Fibroblast of villous mesenchyme (primary cell): ENCODE data around the gene NCEH1. TPM values are rescaled to one million over a fixed set of nuclear protein-coding genes. Genes with fewer than 3 reads are reported as not detected.

Experiments
- DNase-seq: peaks from one replicate; pipeline ENCODE4 v3.0.0-alpha.2; 2010; ENCODE audit warnings: low read depth
- H3K4me3 ChIP-seq: 2 replicates; pipeline ENCODE4 v1.5.1; 2011; ENCODE audit warnings: low read depth, mild to moderate bottlenecking, low read length
- total RNA-seq: library from RNA; depleted of rRNA; stranded (reverse); fragments of >200 nt; gene quantifications from 2 replicates; pipeline ENCODE4 v1.2.3, GENCODE V29; 2012
- TF ChIP-seq, protein P1 (sequence below): IDR thresholded peaks from 2 replicates; pipeline ENCODE4 v1.5.1; 2012; ENCODE audit warnings: low read depth, mild to moderate bottlenecking, low read length; ENCODE audit not compliant: insufficient read depth

Gene NCEH1
- total RNA-seq, 1 donor, result 21.2 TPM

DNA sequence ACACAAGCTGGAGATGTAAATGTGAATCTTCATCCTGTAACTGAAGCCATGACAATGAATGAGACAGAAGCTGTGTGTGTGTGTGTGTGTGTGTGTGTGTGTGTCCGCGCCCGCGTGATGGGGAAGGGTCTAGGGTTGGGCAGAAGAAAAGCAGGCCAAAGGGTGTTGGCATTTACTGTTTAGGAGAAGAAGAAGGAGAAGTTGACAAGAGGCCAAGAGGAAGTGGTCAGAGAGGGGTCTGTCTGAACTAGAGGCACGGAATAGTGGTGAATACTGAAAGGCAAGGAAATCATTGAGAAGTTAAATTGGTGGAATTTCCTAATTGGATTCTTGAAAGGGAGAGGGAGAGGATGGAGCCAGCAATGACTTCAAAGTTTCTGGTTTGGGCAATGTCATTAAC, 5.6 kb upstream of the NCEH1 start:
- no peak for DNase-seq
- TF ChIP-seq, protein P1, sequence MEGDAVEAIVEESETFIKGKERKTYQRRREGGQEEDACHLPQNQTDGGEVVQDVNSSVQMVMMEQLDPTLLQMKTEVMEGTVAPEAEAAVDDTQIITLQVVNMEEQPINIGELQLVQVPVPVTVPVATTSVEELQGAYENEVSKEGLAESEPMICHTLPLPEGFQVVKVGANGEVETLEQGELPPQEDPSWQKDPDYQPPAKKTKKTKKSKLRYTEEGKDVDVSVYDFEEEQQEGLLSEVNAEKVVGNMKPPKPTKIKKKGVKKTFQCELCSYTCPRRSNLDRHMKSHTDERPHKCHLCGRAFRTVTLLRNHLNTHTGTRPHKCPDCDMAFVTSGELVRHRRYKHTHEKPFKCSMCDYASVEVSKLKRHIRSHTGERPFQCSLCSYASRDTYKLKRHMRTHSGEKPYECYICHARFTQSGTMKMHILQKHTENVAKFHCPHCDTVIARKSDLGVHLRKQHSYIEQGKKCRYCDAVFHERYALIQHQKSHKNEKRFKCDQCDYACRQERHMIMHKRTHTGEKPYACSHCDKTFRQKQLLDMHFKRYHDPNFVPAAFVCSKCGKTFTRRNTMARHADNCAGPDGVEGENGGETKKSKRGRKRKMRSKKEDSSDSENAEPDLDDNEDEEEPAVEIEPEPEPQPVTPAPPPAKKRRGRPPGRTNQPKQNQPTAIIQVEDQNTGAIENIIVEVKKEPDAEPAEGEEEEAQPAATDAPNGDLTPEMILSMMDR, result no peak

DNA sequence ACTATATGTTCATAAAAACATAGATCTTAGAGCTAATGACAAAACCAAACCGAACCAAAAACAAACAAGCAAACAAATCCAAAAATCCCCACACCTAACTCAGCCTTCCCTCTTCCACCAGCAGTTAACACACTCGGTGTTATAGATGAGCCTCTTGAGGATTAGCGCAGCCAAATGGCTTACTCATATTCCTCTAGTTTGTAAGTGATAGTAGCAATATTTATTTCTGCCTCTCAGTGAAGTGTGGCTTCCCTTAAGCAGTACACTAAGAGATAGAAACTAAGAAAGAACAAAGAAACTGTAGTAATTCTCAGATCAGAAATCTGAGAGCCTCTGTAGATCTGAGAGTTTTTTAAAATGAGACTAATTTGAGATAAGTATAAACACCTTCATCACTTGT, 2.4 kb upstream of the NCEH1 start:
- TF ChIP-seq, protein P1, result no peak
- DNase-seq, result no peak
- no peak overlapping the region for H3K4me3 ChIP-seq

More for the DNA sequence above, 5.6 kb upstream of the NCEH1 start:
- H3K4me3 ChIP-seq, result no peak overlapping the region

DNA sequence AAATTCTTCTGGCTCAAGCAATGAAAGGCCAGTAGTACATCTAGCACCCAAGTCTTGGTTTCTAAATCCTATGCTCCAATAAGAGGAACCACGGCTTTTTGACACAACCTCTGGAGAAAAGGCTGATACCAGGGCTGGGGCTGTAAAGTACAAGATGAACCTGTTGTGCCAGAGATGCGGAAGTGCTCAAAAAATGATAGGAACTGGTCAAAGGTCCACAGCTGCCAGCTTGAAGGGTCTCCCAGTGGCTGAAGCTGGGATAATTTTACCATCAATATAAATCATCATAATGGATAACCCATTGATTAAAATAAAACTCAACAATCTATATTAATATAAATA, 558 bp upstream of the NCEH1 start:
- TF ChIP-seq, protein P1, result no peak
- H3K4me3 ChIP-seq, result peak overlapping the region; percentile 75
- DNase-seq, result no peak

DNA sequence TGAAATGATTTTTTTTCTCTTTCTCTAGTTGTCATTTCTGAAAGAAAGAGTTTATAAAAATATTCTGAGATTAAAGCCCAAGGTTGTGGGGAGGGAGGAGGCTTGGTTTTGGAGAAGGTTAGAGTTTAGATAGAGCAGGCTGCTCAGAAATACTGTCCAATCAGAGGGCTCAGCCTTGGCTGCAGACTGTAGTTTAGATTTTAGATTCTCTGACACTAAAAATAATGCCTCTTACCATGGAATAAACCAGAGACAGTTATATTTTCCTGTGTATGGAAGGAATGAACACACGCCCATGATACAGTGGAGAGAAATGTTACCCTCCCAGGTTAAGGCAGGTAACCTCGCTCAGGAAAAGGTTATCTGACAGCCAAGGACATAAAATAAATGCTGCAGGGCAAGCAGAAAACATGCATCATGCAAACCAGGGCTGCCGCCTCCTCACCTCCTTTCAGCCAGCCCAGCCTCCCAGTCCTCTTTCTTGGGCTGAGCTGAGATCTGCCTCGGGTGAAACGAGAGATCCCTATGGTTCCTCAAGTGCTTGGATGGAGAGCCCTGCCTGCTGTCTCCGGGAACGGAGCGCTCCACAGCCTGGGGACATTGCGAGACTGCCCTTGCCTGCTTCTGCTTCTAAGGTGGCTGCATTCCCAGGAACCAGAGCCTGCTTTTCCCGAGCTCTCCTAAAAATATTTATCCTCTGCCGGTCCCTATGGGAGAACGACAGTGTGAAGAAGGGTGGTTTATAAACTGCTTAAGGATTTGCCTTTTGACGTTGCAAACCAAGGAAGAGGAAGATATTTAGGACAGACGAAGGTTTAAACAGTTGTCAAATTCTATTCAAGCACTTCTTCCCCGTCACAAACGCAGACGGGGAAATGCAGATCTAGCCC, 848 bp downstream of the NCEH1 start:
- peak overlapping the region; percentile 75 for H3K4me3 ChIP-seq
- TF ChIP-seq, protein P1, result no peak
- peak; percentile 56 for DNase-seq

DNA sequence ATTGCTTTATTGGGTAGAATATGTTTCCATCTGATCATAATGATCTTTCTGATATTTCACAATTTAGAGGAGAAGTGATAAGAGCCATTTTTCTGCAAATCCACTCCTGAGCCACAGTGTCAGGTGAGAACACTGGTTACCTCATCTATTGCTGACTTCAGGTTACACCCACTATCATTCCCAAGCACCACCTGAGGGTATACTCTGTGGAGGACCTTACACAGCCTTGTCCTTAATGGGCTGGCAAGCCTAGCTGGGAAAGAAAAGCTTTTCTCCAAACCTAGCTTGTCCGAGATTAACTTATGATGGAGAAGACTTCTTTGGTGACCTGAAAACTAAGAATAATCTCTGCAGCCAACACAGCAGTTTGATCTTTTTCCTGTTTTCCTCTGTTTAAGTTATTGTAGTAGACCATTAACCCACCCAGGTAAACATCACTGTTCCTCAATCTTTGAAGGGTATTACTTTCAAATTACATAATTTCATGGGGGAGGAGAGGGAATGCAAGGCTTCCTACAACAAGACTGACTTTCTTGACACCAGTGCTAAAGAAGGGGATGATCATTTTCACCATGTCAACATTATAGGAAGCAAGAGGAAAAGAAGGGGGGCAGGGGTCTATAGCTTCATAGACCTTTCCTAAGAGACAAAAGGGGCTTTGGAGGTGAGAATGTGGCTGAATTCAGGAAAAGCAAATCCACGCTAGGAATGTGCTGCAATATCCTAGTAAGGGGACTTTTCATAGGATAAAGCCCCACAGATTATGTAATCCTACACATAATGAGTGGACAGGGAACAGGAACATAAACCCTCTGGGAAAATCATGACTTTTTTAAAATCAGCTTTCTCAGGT, 1.7 kb downstream of the NCEH1 start:
- TF ChIP-seq, protein P1, result no peak
- DNase-seq, result no peak
- H3K4me3 ChIP-seq, result peak overlapping the region; percentile 75

DNA sequence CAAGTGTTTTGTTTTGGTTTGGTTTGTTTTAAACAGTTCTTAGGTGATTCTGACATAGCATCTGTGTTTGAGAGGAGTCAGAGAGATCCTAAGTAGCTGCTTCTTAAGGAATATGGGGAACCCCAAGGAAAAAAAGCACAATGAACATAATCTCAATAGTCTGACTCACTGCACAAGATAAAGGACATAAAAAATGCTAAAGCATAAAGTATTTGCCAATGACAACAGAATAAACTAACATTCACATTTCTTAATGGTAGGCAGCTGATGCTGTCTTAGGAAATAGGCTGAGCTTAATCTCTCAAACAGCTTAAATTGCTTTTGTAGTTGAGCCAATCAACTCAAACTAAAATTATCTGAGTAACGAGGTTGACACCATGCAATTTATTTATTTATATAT, 2.9 kb downstream of the NCEH1 start:
- DNase-seq, result peak; percentile 49
- TF ChIP-seq, protein P1, result no peak
- H3K4me3 ChIP-seq, result no peak overlapping the region
